Breast epithelium (tissue), 3 donors: Measurements from ENCODE around the gene STRADB.

ENCODE experiments used
- POLR2A ChIP-seq: fragments of 450-650 bp; IDR thresholded peaks from one replicate; pipeline ENCODE4 v1.6.1; 2016; ENCODE audit warnings: antibody characterized with exemption, mild to moderate bottlenecking, moderate library complexity
- TF ChIP-seq, protein P1 (sequence below), 3 donors: fragments of 450-650 bp; IDR thresholded peaks; one replicate each; pipeline ENCODE4 v1.5.1; 2016 to 2017; ENCODE audit warnings: antibody characterized with exemption in 3 of 3, mild to moderate bottlenecking in 3 of 3, moderate library complexity in 3 of 3

DNA sequence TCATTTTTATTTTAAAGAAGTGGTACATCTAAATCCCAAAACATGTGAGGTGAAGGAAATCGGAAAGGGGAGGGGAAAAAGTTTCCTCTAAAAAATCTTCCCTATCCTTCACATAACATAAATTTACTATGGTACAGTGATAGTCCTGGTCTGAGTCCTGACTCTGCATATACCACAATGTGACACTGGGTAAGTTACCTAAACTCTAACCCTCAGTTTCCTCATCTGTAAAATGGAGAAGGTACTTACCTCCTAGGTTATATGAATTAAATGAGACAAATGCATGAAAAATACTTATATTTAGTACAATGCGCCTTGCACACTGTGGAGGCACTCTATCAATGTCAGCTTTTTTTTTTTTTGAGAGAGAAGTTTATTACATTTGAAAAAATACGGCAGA, 42.6 kb upstream of the STRADB start:
- TF ChIP-seq, protein P1, sequence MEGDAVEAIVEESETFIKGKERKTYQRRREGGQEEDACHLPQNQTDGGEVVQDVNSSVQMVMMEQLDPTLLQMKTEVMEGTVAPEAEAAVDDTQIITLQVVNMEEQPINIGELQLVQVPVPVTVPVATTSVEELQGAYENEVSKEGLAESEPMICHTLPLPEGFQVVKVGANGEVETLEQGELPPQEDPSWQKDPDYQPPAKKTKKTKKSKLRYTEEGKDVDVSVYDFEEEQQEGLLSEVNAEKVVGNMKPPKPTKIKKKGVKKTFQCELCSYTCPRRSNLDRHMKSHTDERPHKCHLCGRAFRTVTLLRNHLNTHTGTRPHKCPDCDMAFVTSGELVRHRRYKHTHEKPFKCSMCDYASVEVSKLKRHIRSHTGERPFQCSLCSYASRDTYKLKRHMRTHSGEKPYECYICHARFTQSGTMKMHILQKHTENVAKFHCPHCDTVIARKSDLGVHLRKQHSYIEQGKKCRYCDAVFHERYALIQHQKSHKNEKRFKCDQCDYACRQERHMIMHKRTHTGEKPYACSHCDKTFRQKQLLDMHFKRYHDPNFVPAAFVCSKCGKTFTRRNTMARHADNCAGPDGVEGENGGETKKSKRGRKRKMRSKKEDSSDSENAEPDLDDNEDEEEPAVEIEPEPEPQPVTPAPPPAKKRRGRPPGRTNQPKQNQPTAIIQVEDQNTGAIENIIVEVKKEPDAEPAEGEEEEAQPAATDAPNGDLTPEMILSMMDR (IDR thresholded peaks at IDR 0.05) = no peak
- TF ChIP-seq POLR2A = no peak
